Measurements from ENCODE around the gene ATOH1. TPM values are rescaled to one million over a fixed set of nuclear protein-coding genes. Genes with fewer than 3 reads are reported as not detected.

The ATOH1 gene
- total RNA-seq: not detected in 2 replicates

DNA sequence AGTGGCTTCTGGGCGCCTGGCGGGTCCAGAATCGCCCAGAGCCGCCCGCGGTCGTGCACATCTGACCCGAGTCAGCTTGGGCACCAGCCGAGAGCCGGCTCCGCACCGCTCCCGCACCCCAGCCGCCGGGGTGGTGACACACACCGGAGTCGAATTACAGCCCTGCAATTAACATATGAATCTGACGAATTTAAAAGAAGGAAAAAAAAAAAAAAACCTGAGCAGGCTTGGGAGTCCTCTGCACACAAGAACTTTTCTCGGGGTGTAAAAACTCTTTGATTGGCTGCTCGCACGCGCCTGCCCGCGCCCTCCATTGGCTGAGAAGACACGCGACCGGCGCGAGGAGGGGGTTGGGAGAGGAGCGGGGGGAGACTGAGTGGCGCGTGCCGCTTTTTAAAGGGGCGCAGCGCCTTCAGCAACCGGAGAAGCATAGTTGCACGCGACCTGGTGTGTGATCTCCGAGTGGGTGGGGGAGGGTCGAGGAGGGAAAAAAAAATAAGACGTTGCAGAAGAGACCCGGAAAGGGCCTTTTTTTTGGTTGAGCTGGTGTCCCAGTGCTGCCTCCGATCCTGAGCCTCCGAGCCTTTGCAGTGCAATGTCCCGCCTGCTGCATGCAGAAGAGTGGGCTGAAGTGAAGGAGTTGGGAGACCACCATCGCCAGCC lies at the start of gene ATOH1:
ATOH1 (plus strand) TSS at position 422 of the 663 bp plus-strand sequence; CDS start at position 596, 174 bp downstream.

All from smooth muscle cell of trachea (primary cell).